Neural cell (in vitro differentiated cells): ENCODE measurements around the gene ARRB1. TPM values are rescaled to one million over a fixed set of nuclear protein-coding genes. Genes with fewer than 3 reads are reported as not detected.

Source experiments
- H2AFZ ChIP-seq: fragments of 200-600, 300-800 bp; sonication (generic), shearing (Covaris generic); 2 replicates; pipeline ENCODE4 v1.6.0; 2014; ENCODE audit warnings: low read depth, mild to moderate bottlenecking, antibody characterized with exemption, low read length, moderate library complexity
- H3F3A ChIP-seq: fragments of 200-600 bp; shearing (Covaris generic); 2 replicates; pipeline ENCODE4 v1.6.1; 2016; ENCODE audit warnings: mild to moderate bottlenecking, moderate library complexity, mixed read lengths, antibody characterized with exemption, low read length; ENCODE audit not compliant: insufficient read depth, poor library complexity, severe bottlenecking
- H3K27ac ChIP-seq: fragments of 200-600, 300-800 bp; sonication (generic), shearing (Covaris generic); 2 replicates; pipeline ENCODE4 v1.5.1; 2014; ENCODE audit warnings: mild to moderate bottlenecking, low read length, moderate library complexity
- H3K27me3 ChIP-seq: fragments of 300-800, 200-600 bp; sonication (generic), shearing (Covaris generic); 2 replicates; pipeline ENCODE4 v1.6.0; 2014; ENCODE audit warnings: mild to moderate bottlenecking, low read depth, low read length, moderate library complexity; ENCODE audit not compliant: insufficient read depth
- H3K36me3 ChIP-seq: fragments of 300-800, 200-600 bp; sonication (generic), shearing (Covaris generic); 2 replicates; pipeline ENCODE4 v1.5.1; 2014; ENCODE audit warnings: mild to moderate bottlenecking, antibody characterized with exemption, low read length, moderate library complexity; ENCODE audit not compliant: insufficient read depth
- H3K4me2 ChIP-seq: fragments of 300-800, 200-600 bp; sonication (generic), shearing (Covaris generic); 2 replicates; pipeline ENCODE4 v1.6.0; 2014; ENCODE audit warnings: mild to moderate bottlenecking, low read length
- H3K4me3 ChIP-seq: fragments of 300-800, 200-600 bp; sonication (generic), shearing (Covaris generic); 2 replicates; pipeline ENCODE4 v1.5.1; 2014; ENCODE audit warnings: mild to moderate bottlenecking, low read length, moderate library complexity
- H3K79me2 ChIP-seq: fragments of 200-600 bp; shearing (Covaris generic); replicated peaks from 2 replicates; pipeline ENCODE4 v1.6.0; 2014; ENCODE audit warnings: mild to moderate bottlenecking, low read length, moderate library complexity; ENCODE audit not compliant: insufficient read depth
- H3K9ac ChIP-seq: fragments of 300-800, 200-600 bp; sonication (generic), shearing (Covaris generic); 2 replicates; pipeline ENCODE4 v1.6.1; 2016; ENCODE audit warnings: mild to moderate bottlenecking, low read length, mixed read lengths
- H3K9me2 ChIP-seq: fragments of 200-600 bp; shearing (Covaris generic); 2 replicates; pipeline ENCODE4 v1.6.1; 2016; ENCODE audit warnings: mild to moderate bottlenecking, low read length, mixed read lengths; ENCODE audit not compliant: insufficient read depth
- H3K9me3 ChIP-seq: fragments of 200-600, 300-800 bp; sonication (generic), shearing (Covaris generic); 2 replicates; pipeline ENCODE4 v1.6.1; 2016; ENCODE audit warnings: mild to moderate bottlenecking, mixed run types, low read length, moderate library complexity, mixed read lengths
- H4K20me1 ChIP-seq: fragments of 200-600 bp; shearing (Covaris generic); 2 replicates; pipeline ENCODE4 v1.6.1; 2016; ENCODE audit warnings: mild to moderate bottlenecking, mixed run types; ENCODE audit not compliant: insufficient read depth
- EP300 ChIP-seq: fragments of 450-650 bp; conservative IDR thresholded peaks from 2 replicates; pipeline ENCODE4 v1.6.1; 2014; ENCODE audit warnings: antibody characterized with exemption, mild to moderate bottlenecking, moderate library complexity; ENCODE audit not compliant: poor library complexity, severe bottlenecking
- EZH2 ChIP-seq: fragments of 200-600, 300-800 bp; shearing (Covaris generic), sonication (generic); IDR thresholded peaks from 2 replicates; pipeline ENCODE4 v1.6.1; 2014; ENCODE audit warnings: antibody characterized with exemption, low read length, borderline replicate concordance, mild to moderate bottlenecking; ENCODE audit not compliant: insufficient read depth, poor library complexity, severe bottlenecking
- MXI1 ChIP-seq: fragments of 450-650 bp; conservative IDR thresholded peaks from 2 replicates; pipeline ENCODE4 v1.6.1; 2014; ENCODE audit warnings: antibody characterized with exemption, mild to moderate bottlenecking; ENCODE audit not compliant: poor library complexity, severe bottlenecking
- POLR2AphosphoS5 ChIP-seq: IDR thresholded peaks from 2 replicates; pipeline ENCODE4 v1.6.1; 2012
- RAD21 ChIP-seq: fragments of 450-650 bp; conservative IDR thresholded peaks from 2 replicates; pipeline ENCODE4 v1.6.1; 2014; ENCODE audit warnings: antibody characterized with exemption, mild to moderate bottlenecking, moderate library complexity
- SMC3 ChIP-seq: fragments of 450-650 bp; conservative IDR thresholded peaks from 2 replicates; pipeline ENCODE4 v1.6.1; 2014; ENCODE audit warnings: antibody characterized with exemption, mild to moderate bottlenecking, moderate library complexity; ENCODE audit not compliant: poor library complexity
- TAF1 ChIP-seq: IDR thresholded peaks from 2 replicates; pipeline ENCODE4 v1.6.1; 2012; ENCODE audit warnings: low read depth
- polyA plus RNA-seq: library from polyadenylated mRNA; depleted of rRNA; stranded (reverse); fragments of >200 nt; gene quantifications from 2 replicates; pipeline ENCODE4 v1.2.3, GENCODE V29; 2014
- TF ChIP-seq, protein P1 (sequence below): fragments of 450-650 bp; IDR thresholded peaks from 2 replicates; pipeline ENCODE4 v1.5.1; 2014; ENCODE audit warnings: antibody characterized with exemption, mild to moderate bottlenecking, moderate library complexity; ENCODE audit not compliant: poor library complexity, severe bottlenecking
- TF ChIP-seq, protein P2 (sequence below): IDR thresholded peaks from 2 replicates; pipeline ENCODE4 v1.6.1; 2012; ENCODE audit warnings: borderline replicate concordance

ARRB1 gene
- polyA plus RNA-seq, 1 donor from 2014 or later: 5.7 TPM

DNA sequence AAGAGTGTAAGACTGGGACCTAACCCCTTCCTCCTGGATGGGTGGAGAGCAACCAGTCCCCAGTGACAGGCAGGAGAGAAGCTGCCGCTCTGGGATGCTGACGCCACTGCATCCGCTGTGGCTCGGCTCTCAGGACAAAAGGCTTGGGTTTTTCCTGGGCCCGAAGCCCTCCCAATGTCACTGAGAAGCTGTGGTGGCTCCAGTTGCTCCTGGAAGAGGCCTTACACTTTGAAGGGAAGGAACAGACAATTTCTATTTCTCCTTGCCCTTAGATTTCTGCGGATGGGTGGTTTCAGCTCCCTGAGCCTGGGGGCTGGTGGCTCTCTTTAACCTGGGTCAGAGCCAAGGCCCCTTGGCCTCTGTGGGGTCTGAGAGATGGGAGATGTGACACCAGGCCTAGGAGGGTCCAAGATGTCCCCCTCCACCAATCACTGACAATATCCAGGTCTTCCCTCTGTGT, 89.5 kb downstream of the ARRB1 start:
- Histone ChIP-seq H3K27ac (no peak overlapping the region), H4K20me1 (no peaks in the 10 kb centered on the region), H3K9me2 (no peaks in the 10 kb centered on the region), H3K27me3 (no peaks in the 10 kb centered on the region), H3K36me3 (no peaks in the 10 kb centered on the region), H3K79me2 (no peaks in the 10 kb centered on the region), H2AFZ (no peak overlapping the region), H3K9me3 (no peaks in the 10 kb centered on the region), H3F3A (no peaks in the 10 kb centered on the region), H3K4me2 (no peak overlapping the region), H3K4me3 (no peak overlapping the region), H3K9ac (no peak overlapping the region)
- TF ChIP-seq EZH2: no peak
- TF ChIP-seq MXI1: no peak
- TF ChIP-seq RAD21: no peak
- no peak for TF ChIP-seq EP300
- TF ChIP-seq, protein P1, sequence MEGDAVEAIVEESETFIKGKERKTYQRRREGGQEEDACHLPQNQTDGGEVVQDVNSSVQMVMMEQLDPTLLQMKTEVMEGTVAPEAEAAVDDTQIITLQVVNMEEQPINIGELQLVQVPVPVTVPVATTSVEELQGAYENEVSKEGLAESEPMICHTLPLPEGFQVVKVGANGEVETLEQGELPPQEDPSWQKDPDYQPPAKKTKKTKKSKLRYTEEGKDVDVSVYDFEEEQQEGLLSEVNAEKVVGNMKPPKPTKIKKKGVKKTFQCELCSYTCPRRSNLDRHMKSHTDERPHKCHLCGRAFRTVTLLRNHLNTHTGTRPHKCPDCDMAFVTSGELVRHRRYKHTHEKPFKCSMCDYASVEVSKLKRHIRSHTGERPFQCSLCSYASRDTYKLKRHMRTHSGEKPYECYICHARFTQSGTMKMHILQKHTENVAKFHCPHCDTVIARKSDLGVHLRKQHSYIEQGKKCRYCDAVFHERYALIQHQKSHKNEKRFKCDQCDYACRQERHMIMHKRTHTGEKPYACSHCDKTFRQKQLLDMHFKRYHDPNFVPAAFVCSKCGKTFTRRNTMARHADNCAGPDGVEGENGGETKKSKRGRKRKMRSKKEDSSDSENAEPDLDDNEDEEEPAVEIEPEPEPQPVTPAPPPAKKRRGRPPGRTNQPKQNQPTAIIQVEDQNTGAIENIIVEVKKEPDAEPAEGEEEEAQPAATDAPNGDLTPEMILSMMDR: no peak
- TF ChIP-seq, protein P2, sequence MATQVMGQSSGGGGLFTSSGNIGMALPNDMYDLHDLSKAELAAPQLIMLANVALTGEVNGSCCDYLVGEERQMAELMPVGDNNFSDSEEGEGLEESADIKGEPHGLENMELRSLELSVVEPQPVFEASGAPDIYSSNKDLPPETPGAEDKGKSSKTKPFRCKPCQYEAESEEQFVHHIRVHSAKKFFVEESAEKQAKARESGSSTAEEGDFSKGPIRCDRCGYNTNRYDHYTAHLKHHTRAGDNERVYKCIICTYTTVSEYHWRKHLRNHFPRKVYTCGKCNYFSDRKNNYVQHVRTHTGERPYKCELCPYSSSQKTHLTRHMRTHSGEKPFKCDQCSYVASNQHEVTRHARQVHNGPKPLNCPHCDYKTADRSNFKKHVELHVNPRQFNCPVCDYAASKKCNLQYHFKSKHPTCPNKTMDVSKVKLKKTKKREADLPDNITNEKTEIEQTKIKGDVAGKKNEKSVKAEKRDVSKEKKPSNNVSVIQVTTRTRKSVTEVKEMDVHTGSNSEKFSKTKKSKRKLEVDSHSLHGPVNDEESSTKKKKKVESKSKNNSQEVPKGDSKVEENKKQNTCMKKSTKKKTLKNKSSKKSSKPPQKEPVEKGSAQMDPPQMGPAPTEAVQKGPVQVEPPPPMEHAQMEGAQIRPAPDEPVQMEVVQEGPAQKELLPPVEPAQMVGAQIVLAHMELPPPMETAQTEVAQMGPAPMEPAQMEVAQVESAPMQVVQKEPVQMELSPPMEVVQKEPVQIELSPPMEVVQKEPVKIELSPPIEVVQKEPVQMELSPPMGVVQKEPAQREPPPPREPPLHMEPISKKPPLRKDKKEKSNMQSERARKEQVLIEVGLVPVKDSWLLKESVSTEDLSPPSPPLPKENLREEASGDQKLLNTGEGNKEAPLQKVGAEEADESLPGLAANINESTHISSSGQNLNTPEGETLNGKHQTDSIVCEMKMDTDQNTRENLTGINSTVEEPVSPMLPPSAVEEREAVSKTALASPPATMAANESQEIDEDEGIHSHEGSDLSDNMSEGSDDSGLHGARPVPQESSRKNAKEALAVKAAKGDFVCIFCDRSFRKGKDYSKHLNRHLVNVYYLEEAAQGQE: no peak
- TF ChIP-seq TAF1: no peak
- no peak for TF ChIP-seq SMC3
- no peak for TF ChIP-seq POLR2AphosphoS5

- Histone ChIP-seq H3F3A (no peaks in the 10 kb centered on the region), H3K4me3 (no peak overlapping the region)
Observed at GRCh38 chr11:75260396-75261170, 90.9 kb downstream of the ARRB1 start.

More at GRCh38 chr11:75260396-75261170, 90.9 kb downstream of the ARRB1 start:
- Histone ChIP-seq H3K9ac (no peak overlapping the region), H2AFZ (no peak overlapping the region), H3K9me2 (no peaks in the 10 kb centered on the region), H3K27me3 (no peaks in the 10 kb centered on the region), H3K27ac (no peak overlapping the region), H3K79me2 (no peaks in the 10 kb centered on the region), H3K9me3 (no peaks in the 10 kb centered on the region), H4K20me1 (no peaks in the 10 kb centered on the region), H3K4me2 (no peak overlapping the region), H3K36me3 (no peaks in the 10 kb centered on the region)
- TF ChIP-seq MXI1 (no peak), POLR2AphosphoS5 (no peak), SMC3 (no peak), EP300 (no peak), TAF1 (no peak), EZH2 (no peak), RAD21 (no peak)
- TF ChIP-seq, protein P2: no peak
- TF ChIP-seq, protein P1: no peak
